IMR-90 (cell line): ENCODE results near the gene PATE4. TPM values are rescaled to one million over a fixed set of nuclear protein-coding genes. Genes with fewer than 3 reads are reported as not detected.

Source experiments
- ATAC-seq: fragments of 200-7000 bp; cut with Tn5 transposase; 2 replicates; pipeline ENCODE4 v1.9.1; 2020; ENCODE audit warnings: low read depth, mild to moderate bottlenecking, moderate library complexity
- BruUV-seq: library from RNA; stranded (reverse); fragments of 400-500 nt; replicated peaks from 2 replicates; lab custom pipeline; 2021; lab: Mats Ljungman, UMichigan
- CTCF ChIA-PET: fragments of 300-600 bp; formaldehyde crosslinking; extraction: SDS; loops from one replicate; lab custom pipeline; 2021; ENCODE audit warnings: antibody characterized with exemption; lab: Yijun Ruan, JAX
- POLR2A ChIA-PET: fragments of 300-600 bp; sonication (Branson Sonifier 250); formaldehyde crosslinking; loops from one replicate; lab custom pipeline; 2022; ENCODE audit warnings: antibody characterized with exemption; ENCODE audit not compliant: unreplicated experiment; lab: Charles Lee
- DNase-seq: peaks from one replicate; pipeline ENCODE4 v3.0.0; 2013
- H2AFZ ChIP-seq: replicated peaks from 2 replicates; pipeline ENCODE3; 2013; ENCODE audit warnings: low read length, mild to moderate bottlenecking; ENCODE audit not compliant: poor library complexity
- H2AK5ac ChIP-seq: 2 replicates; pipeline ENCODE4 v1.6.1; 2013; ENCODE audit warnings: low read depth, low read length, inconsistent platforms
- H2AK9ac ChIP-seq: replicated peaks from 2 replicates; pipeline ENCODE3; 2013; ENCODE audit warnings: mild to moderate bottlenecking, low read depth, low read length, moderate library complexity; ENCODE audit not compliant: poor library complexity
- H2BK120ac ChIP-seq: 2 replicates; pipeline ENCODE4 v1.6.1; 2013; ENCODE audit warnings: low read depth, low read length, inconsistent platforms
- H2BK15ac ChIP-seq: 3 replicates; pipeline ENCODE4 v1.6.1; 2013; ENCODE audit warnings: low read depth, low read length, inconsistent platforms
- H2BK20ac ChIP-seq: 2 replicates; pipeline ENCODE4 v1.6.1; 2013; ENCODE audit warnings: low read depth, mild to moderate bottlenecking, inconsistent platforms, low read length, moderate library complexity
- H2BK5ac ChIP-seq: 2 replicates; pipeline ENCODE4 v1.6.1; 2013; ENCODE audit warnings: mild to moderate bottlenecking, low read depth, low read length, inconsistent platforms; ENCODE audit not compliant: poor library complexity, severe bottlenecking
- H3K14ac ChIP-seq: replicated peaks from 2 replicates; pipeline ENCODE4 v1.6.1; 2013; ENCODE audit warnings: low read depth, low read length, inconsistent platforms
- H3K18ac ChIP-seq: 2 replicates; pipeline ENCODE4 v1.6.1; 2013; ENCODE audit warnings: low read depth, low read length, control low read depth
- H3K23ac ChIP-seq: 2 replicates; pipeline ENCODE4 v1.6.1; 2013; ENCODE audit warnings: low read depth, low read length, inconsistent platforms
- H3K27ac ChIP-seq: 2 replicates; pipeline ENCODE4 v1.5.1; 2013; ENCODE audit warnings: mild to moderate bottlenecking, control low read depth, low read length; ENCODE audit not compliant: insufficient read depth
- H3K27me3 ChIP-seq: 2 replicates; pipeline ENCODE4 v1.6.1; 2013; ENCODE audit warnings: low read length; ENCODE audit not compliant: control insufficient read depth, insufficient read depth
- H3K36me3 ChIP-seq: 2 replicates; pipeline ENCODE4 v1.6.1; 2013; ENCODE audit warnings: low read length, mixed read lengths; ENCODE audit not compliant: control insufficient read depth, insufficient read depth
- H3K4ac ChIP-seq: 2 replicates; pipeline ENCODE4 v1.6.1; 2013; ENCODE audit warnings: low read depth, low read length, inconsistent platforms
- H3K4me1 ChIP-seq: 2 replicates; pipeline ENCODE4 v1.6.1; 2013; ENCODE audit warnings: low read length, mixed read lengths; ENCODE audit not compliant: control insufficient read depth, insufficient read depth
- H3K4me2 ChIP-seq: 2 replicates; pipeline ENCODE4 v1.6.1; 2013; ENCODE audit warnings: low read depth, mild to moderate bottlenecking, control low read depth, low read length, moderate library complexity
- H3K4me3 ChIP-seq: 2 replicates; pipeline ENCODE4 v1.5.1; 2013; ENCODE audit warnings: low read depth, mild to moderate bottlenecking, control low read depth, low read length, moderate library complexity; ENCODE audit not compliant: insufficient read depth
- H3K56ac ChIP-seq: 2 replicates; pipeline ENCODE4 v1.6.1; 2013; ENCODE audit warnings: low read length, inconsistent platforms; ENCODE audit not compliant: insufficient read depth; ENCODE audit errors: extremely low read depth
- H3K79me1 ChIP-seq, 2 experiments: 2 replicates each; pipeline ENCODE4 v1.6.1; 2013; ENCODE audit warnings: low read length in 2 of 2, inconsistent platforms in 1 of 2, low read depth in 1 of 2
- H3K9ac ChIP-seq: 2 replicates; pipeline ENCODE4 v1.6.1; 2013; ENCODE audit warnings: low read depth, low read length, control low read depth
- H3K9me1 ChIP-seq: 2 replicates; pipeline ENCODE4 v1.6.1; 2013; ENCODE audit warnings: low read length, inconsistent platforms; ENCODE audit not compliant: insufficient read depth
- H3K9me3 ChIP-seq: 2 replicates; pipeline ENCODE4 v1.6.1; 2013; ENCODE audit warnings: low read length; ENCODE audit not compliant: control insufficient read depth, insufficient read depth
- H4K20me1 ChIP-seq: 2 replicates; pipeline ENCODE4 v1.6.1; 2013; ENCODE audit warnings: low read length, inconsistent platforms; ENCODE audit not compliant: insufficient read depth
- H4K5ac ChIP-seq: 2 replicates; pipeline ENCODE4 v1.6.1; 2013; ENCODE audit warnings: mild to moderate bottlenecking, low read depth, low read length, control low read depth
- H4K8ac ChIP-seq, 2 experiments: 2 replicates each; pipeline ENCODE4 v1.6.1; 2013; ENCODE audit warnings: low read depth in 2 of 2, low read length in 2 of 2, control low read depth in 1 of 2, inconsistent platforms in 1 of 2
- H4K91ac ChIP-seq: 2 replicates; pipeline ENCODE4 v1.6.1; 2013; ENCODE audit warnings: low read depth, low read length, inconsistent platforms; ENCODE audit not compliant: insufficient read depth
- CHD1 ChIP-seq: IDR thresholded peaks from 2 replicates; pipeline ENCODE4 v1.6.1; 2012; ENCODE audit warnings: low read depth, low read length, improper control_type of control experiment
- CTCF ChIP-seq: conservative IDR thresholded peaks from 2 replicates; pipeline ENCODE4 v1.5.1; 2012; ENCODE audit warnings: mild to moderate bottlenecking, low read depth, low read length, improper control_type of control experiment
- ELK1 ChIP-seq: fragments of 150-350 bp; IDR thresholded peaks from 2 replicates; pipeline ENCODE4 v1.6.1; 2016; ENCODE audit warnings: low read depth, mild to moderate bottlenecking, low read length, moderate library complexity, borderline replicate concordance
- FOS ChIP-seq: fragments of 150-350 bp; IDR thresholded peaks from 2 replicates; pipeline ENCODE4 v1.6.1; 2016; ENCODE audit warnings: low read depth, low read length
- MAZ ChIP-seq: IDR thresholded peaks from 2 replicates; pipeline ENCODE4 v1.6.1; 2012; ENCODE audit warnings: low read depth, mild to moderate bottlenecking, low read length, improper control_type of control experiment, moderate library complexity, borderline replicate concordance
- MXI1 ChIP-seq: IDR thresholded peaks from 2 replicates; pipeline ENCODE4 v1.6.1; 2012; ENCODE audit warnings: low read depth, mild to moderate bottlenecking, low read length, moderate library complexity, borderline replicate concordance
- NFE2L2 ChIP-seq: fragments of 150-350 bp; IDR thresholded peaks from 2 replicates; pipeline ENCODE4 v1.6.1; 2016; ENCODE audit warnings: low read depth, mild to moderate bottlenecking, low read length
- POLR2A ChIP-seq: IDR thresholded peaks from 2 replicates; pipeline ENCODE4 v1.6.1; 2012; ENCODE audit warnings: mild to moderate bottlenecking, low read depth, low read length
- RCOR1 ChIP-seq: IDR thresholded peaks from 2 replicates; pipeline ENCODE4 v1.6.1; 2012; ENCODE audit warnings: mild to moderate bottlenecking, low read length, improper control_type of control experiment; ENCODE audit not compliant: insufficient replicate concordance
- RFX5 ChIP-seq: IDR thresholded peaks from 2 replicates; pipeline ENCODE4 v1.8.0; 2012; ENCODE audit warnings: low read depth, mild to moderate bottlenecking, low read length, moderate library complexity
- SMC3 ChIP-seq: fragments of 150-350 bp; IDR thresholded peaks from 2 replicates; pipeline ENCODE4 v1.6.1; 2016; ENCODE audit warnings: low read depth, mild to moderate bottlenecking, antibody characterized with exemption, low read length, moderate library complexity
- USF2 ChIP-seq: fragments of 150-350 bp; IDR thresholded peaks from 2 replicates; pipeline ENCODE4 v1.6.1; 2017; ENCODE audit warnings: mild to moderate bottlenecking, antibody characterized with exemption, low read length, low read depth
- WGBS, 2 experiments: methylation state at CpG; one replicate each; pipeline versions ENCODE4 v1.1.5 to v1.1.7; 2013; ENCODE audit warnings: missing lambda C conversion rate in 2 of 2; ENCODE audit not compliant: insufficient read length in 1 of 2; ENCODE audit errors: extremely low coverage in 2 of 2; 5-methylcytosine and 5-hydroxymethylcytosine counted together
- dilution Hi-C: fragments of 300-500 bp; cut with HindIII; formaldehyde crosslinking; loops from one replicate; pipeline ENCODE4 v1.14.3; 2018; ENCODE audit warnings: low sequenced_read_pairs; ENCODE audit not compliant: unreplicated experiment
- in situ Hi-C: fragments of 300-500 bp; cut with MboI; formaldehyde crosslinking; loops from 3 replicates; pipeline ENCODE4 v1.14.3; 2019; ENCODE audit warnings: low sequenced_read_pairs, inconsistent platforms, mixed read lengths
- intact Hi-C: fragments of 100-400 bp; cut with micrococcal nuclease; formaldehyde crosslinking; loops from 2 replicates; pipeline ENCODE4 v1.10.0; 2022
- polyA plus RNA-seq, 3 experiments: library from polyadenylated mRNA; depleted of rRNA; stranded (reverse); fragments of >200 nt; gene quantifications; 2 replicates each; pipeline ENCODE4 v1.2.3, GENCODE V29; 2012; ENCODE audit warnings: low replicate concordance in 1 of 3
- total RNA-seq: library from RNA; depleted of rRNA; stranded (reverse); fragments of >200 nt; gene quantifications from 2 replicates; pipeline ENCODE4 v1.2.3, GENCODE V29; 2012

PATE4 gene
- total and polyA plus RNA-seq, 2 of the 4 experiments (the other 2 are of a cell fraction): not detected

GRCh38 chr11:125881291-125881690 lies 48.2 kb downstream of the PATE4 start:
- H3K27ac ChIP-seq: no peak overlapping the region
- ChIA-PET CTCF (interaction anchor here (0.6 to 0.8 kb wide), 2 partner anchors 10 to 911 kb away, joined by 3 to 5 read pairs; no protein-coding TSS in a partner anchor), POLR2A (no interaction called here)
- no TSS peak for BruUV-seq
- no peak overlapping the region for H2BK120ac ChIP-seq
- DNase-seq: no peak
- peaks cover 4% of the 10 kb centered on the region for H3K27me3 ChIP-seq
- ATAC-seq: no peak
- no peak overlapping the region for H3K23ac ChIP-seq
- no peak overlapping the region for H3K9ac ChIP-seq
- no peak overlapping the region for H3K18ac ChIP-seq
- no peak overlapping the region for H3K4ac ChIP-seq
- H2BK5ac ChIP-seq: no peak overlapping the region
- H3K79me1 ChIP-seq: no peaks in the 10 kb centered on the region
- no peak overlapping the region for H4K8ac ChIP-seq
- dilution Hi-C loops (no loop called here), intact Hi-C loops (no loop called here), in situ Hi-C loops (no loop called here)
- H2BK15ac ChIP-seq: no peak overlapping the region
- WGBS, 2 experiments: no CpG with 5 or more reads among the region's 1 CpG
- H2AFZ ChIP-seq: no peak overlapping the region
- H3K36me3 ChIP-seq: no peaks in the 10 kb centered on the region
- no peaks in the 10 kb centered on the region for H4K20me1 ChIP-seq
- H4K91ac ChIP-seq: no peak overlapping the region
- H3K14ac ChIP-seq: no peak overlapping the region
- no peak overlapping the region for H4K5ac ChIP-seq
- H2AK5ac ChIP-seq: no peak overlapping the region
- H3K9me1 ChIP-seq: no peaks in the 10 kb centered on the region
- no peak overlapping the region for H2AK9ac ChIP-seq
- H3K9me3 ChIP-seq: no peaks in the 10 kb centered on the region
- no peak overlapping the region for H3K4me2 ChIP-seq
- H3K4me3 ChIP-seq: no peak overlapping the region
- no peak overlapping the region for H3K56ac ChIP-seq
- H2BK20ac ChIP-seq: no peak overlapping the region
- TF ChIP-seq POLR2A (no peak), MAZ (no peak), CHD1 (no peak), USF2 (no peak), CTCF (no peak), RFX5 (no peak), RCOR1 (no peak), MXI1 (no peak), FOS (no peak), NFE2L2 (no peak), SMC3 (no peak), ELK1 (no peak)
- H3K4me1 ChIP-seq: no peaks in the 10 kb centered on the region
